ENCODE measurements around the gene ATF7IP. TPM values are rescaled to one million over a fixed set of nuclear protein-coding genes. Genes with fewer than 3 reads are reported as not detected.
"Not testable (repeated sequence)": the region's sequence is repeated elsewhere in the genome, so short reads cannot be mapped to it uniquely, and the experiment has no call there.

The ATF7IP gene
- total RNA-seq, 1 experiment from 2014 or later = 25.4 TPM

DNA sequence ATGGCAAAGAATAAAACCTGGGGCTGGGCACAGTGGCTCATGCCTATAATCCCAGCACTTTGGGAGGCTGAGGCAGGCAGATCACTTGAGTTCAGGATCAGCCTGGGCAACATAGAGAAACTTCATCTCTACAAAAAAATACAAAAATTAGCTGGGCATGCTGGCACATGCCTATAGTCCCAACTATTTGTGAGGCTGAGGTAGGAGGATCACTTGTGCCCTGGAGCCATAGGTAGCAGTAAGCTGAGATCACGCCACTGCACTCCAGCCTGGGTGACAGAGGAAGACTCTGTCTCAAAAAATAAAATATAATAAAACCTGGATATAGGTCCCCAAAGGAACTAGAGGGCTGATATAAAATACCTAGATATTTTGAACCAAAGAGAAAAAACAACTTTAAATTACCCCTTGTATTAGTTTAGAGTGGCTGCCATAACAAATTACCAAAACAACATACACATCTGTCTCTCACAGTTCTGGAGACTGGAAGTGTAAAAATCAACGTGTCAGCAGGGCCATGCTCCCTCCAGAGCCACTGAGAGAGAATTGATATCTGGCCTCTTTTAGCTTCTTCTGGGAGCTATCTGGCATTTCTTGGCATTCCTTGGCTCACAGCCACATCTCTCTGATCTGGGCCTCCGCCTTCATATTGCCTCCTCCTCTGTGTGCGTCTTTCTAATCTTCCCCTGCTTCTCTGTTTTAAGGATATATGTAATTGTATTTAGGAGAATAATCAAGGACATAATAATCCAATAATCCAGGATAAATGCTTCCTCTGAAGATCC lies 47.9 kb upstream of the ATF7IP start:
- in situ Hi-C loops (cut with HindIII; ENCODE audit: low pct_unique_long_range_greater_than_20kb, low sequenced_read_pairs) (no loop called here), intact Hi-C loops (cut with micrococcal nuclease; ENCODE audit: unreplicated experiment) (no loop called here)
- H3K36me3 ChIP-seq (ENCODE audit: control insufficient read depth, insufficient read depth, low read length) = no peaks in the 10 kb centered on the region
- H3K4me1 ChIP-seq (ENCODE audit: control insufficient read depth, insufficient read depth, low read length) = no peaks in the 10 kb centered on the region
- DNase-seq (ENCODE audit: low read depth, low spot score) (no peak), ATAC-seq (no peak)
- ChIA-PET CTCF (no interaction called here), POLR2A (interaction anchor here (0.6 kb wide), 1 partner anchor 530 kb away, joined by 3 read pairs; no protein-coding TSS in a partner anchor)
- TF ChIP-seq, protein P1, sequence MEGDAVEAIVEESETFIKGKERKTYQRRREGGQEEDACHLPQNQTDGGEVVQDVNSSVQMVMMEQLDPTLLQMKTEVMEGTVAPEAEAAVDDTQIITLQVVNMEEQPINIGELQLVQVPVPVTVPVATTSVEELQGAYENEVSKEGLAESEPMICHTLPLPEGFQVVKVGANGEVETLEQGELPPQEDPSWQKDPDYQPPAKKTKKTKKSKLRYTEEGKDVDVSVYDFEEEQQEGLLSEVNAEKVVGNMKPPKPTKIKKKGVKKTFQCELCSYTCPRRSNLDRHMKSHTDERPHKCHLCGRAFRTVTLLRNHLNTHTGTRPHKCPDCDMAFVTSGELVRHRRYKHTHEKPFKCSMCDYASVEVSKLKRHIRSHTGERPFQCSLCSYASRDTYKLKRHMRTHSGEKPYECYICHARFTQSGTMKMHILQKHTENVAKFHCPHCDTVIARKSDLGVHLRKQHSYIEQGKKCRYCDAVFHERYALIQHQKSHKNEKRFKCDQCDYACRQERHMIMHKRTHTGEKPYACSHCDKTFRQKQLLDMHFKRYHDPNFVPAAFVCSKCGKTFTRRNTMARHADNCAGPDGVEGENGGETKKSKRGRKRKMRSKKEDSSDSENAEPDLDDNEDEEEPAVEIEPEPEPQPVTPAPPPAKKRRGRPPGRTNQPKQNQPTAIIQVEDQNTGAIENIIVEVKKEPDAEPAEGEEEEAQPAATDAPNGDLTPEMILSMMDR (IDR thresholded peaks at IDR 0.05) = no peak
- TF ChIP-seq TCF7L2 (IDR thresholded peaks at IDR 0.05; ENCODE audit: low read depth, low read length) (no peak), SIN3A (IDR thresholded peaks at IDR 0.05; ENCODE audit: borderline replicate concordance, insufficient read depth, low read depth, low read length) (no peak), POLR2AphosphoS5 (IDR thresholded peaks at IDR 0.05; ENCODE audit: low read depth, low read length) (no peak)
- TF ChIP-seq, protein P2, sequence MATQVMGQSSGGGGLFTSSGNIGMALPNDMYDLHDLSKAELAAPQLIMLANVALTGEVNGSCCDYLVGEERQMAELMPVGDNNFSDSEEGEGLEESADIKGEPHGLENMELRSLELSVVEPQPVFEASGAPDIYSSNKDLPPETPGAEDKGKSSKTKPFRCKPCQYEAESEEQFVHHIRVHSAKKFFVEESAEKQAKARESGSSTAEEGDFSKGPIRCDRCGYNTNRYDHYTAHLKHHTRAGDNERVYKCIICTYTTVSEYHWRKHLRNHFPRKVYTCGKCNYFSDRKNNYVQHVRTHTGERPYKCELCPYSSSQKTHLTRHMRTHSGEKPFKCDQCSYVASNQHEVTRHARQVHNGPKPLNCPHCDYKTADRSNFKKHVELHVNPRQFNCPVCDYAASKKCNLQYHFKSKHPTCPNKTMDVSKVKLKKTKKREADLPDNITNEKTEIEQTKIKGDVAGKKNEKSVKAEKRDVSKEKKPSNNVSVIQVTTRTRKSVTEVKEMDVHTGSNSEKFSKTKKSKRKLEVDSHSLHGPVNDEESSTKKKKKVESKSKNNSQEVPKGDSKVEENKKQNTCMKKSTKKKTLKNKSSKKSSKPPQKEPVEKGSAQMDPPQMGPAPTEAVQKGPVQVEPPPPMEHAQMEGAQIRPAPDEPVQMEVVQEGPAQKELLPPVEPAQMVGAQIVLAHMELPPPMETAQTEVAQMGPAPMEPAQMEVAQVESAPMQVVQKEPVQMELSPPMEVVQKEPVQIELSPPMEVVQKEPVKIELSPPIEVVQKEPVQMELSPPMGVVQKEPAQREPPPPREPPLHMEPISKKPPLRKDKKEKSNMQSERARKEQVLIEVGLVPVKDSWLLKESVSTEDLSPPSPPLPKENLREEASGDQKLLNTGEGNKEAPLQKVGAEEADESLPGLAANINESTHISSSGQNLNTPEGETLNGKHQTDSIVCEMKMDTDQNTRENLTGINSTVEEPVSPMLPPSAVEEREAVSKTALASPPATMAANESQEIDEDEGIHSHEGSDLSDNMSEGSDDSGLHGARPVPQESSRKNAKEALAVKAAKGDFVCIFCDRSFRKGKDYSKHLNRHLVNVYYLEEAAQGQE (IDR thresholded peaks at IDR 0.05; ENCODE audit: insufficient read depth in 1 of 2, low read depth in 2 of 2, low read length in 1 of 2) = no peak
- no peaks in the 10 kb centered on the region for H3K9me3 ChIP-seq (ENCODE audit: control insufficient read depth, insufficient read depth, low read depth, low read length)
- no peak overlapping the region for H3K4me3 ChIP-seq (ENCODE audit: low read depth in 2 of 2, low read length in 2 of 2)
- no peaks in the 10 kb centered on the region for H3K27me3 ChIP-seq (ENCODE audit: control insufficient read depth, insufficient read depth, low read length)
- BruUV-seq (replicated peaks) = no TSS peak
- no peak overlapping the region for H3K27ac ChIP-seq (ENCODE audit: low read length)

DNA sequence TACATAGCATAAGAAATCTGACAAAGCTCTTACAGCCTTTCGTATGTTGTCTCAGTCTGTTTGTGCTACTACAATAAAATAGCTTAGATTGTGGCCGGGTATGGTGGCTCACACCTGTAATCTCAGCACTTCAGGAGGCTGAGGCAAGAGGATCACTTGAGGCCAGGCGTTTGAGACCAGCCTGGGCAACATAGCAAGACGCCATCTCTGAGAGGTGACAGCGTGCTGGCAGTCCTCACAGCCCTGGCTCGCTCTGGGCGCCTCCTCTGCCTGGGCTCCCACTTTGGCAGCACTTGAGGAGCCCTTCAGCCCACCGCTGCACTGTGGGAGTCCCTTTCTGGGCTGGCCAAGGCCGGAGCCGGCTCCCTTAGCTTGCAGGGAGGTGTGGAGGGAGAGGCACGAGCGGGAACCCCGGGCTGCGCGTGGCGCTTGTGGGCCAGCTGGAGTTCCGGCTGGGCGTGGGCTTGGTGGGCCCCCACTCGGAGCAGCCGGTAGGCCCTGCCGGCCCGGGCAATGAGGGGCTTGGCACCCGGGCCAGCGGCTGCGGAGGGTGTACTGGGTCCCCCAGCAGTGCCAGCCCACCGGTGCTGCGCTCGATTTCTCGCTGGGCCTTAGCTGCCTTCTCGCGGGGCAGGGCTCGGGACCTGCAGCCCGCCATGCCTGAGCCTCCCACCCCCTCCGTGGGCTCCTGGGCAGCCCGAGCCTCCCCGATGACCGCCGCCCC lies 45.6 kb upstream of the ATF7IP start:
- intact Hi-C loops (cut with micrococcal nuclease; ENCODE audit: unreplicated experiment); BruUV-seq (replicated peaks); ATAC-seq; H3K4me1 ChIP-seq (ENCODE audit: control insufficient read depth, insufficient read depth, low read length); DNase-seq (ENCODE audit: low read depth, low spot score); H3K27ac ChIP-seq (ENCODE audit: low read length); H3K36me3 ChIP-seq (ENCODE audit: control insufficient read depth, insufficient read depth, low read length); H3K9me3 ChIP-seq (ENCODE audit: control insufficient read depth, insufficient read depth, low read depth, low read length); H3K27me3 ChIP-seq (ENCODE audit: control insufficient read depth, insufficient read depth, low read length); CTCF ChIA-PET; POLR2A ChIA-PET; in situ Hi-C loops (cut with HindIII; ENCODE audit: low pct_unique_long_range_greater_than_20kb, low sequenced_read_pairs); H3K4me3 ChIP-seq (ENCODE audit: low read depth in 2 of 2, low read length in 2 of 2): not testable (repeated sequence)

DNA sequence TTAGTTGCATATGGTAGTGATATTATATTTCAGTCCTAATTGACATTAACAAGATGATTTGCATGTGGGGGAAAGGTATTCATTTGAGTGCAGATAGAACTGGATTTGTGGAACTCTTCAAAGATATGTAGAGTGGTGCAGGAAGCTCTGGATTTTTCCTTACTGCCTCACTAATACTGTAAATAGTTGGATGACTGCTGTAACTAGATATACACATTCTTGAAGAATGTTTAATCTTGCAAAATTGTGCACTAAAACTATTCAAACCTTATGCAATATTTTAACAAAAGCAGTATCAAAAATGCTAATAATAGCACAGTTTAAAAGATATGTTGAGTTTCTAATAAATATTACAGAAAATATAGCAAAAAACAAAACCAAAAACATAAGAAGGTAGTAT lies 43.1 kb upstream of the ATF7IP start:
- Histone ChIP-seq H3K9me3 (ENCODE audit: control insufficient read depth, insufficient read depth, low read depth, low read length) (no peaks in the 10 kb centered on the region), H3K4me1 (ENCODE audit: control insufficient read depth, insufficient read depth, low read length) (no peaks in the 10 kb centered on the region), H3K4me3 (ENCODE audit: low read depth in 2 of 2, low read length in 2 of 2) (no peak overlapping the region), H3K27me3 (ENCODE audit: control insufficient read depth, insufficient read depth, low read length) (no peaks in the 10 kb centered on the region), H3K27ac (ENCODE audit: low read length) (no peak overlapping the region), H3K36me3 (ENCODE audit: control insufficient read depth, insufficient read depth, low read length) (no peaks in the 10 kb centered on the region)
- POLR2A ChIA-PET = no interaction called here
- CTCF ChIA-PET = no interaction called here
- in situ Hi-C loops (cut with HindIII; ENCODE audit: low pct_unique_long_range_greater_than_20kb, low sequenced_read_pairs) (no loop called here), intact Hi-C loops (cut with micrococcal nuclease; ENCODE audit: unreplicated experiment) (no loop called here)
- no peak for DNase-seq (ENCODE audit: low read depth, low spot score)
- BruUV-seq (replicated peaks) = no TSS peak
- no peak for TF ChIP-seq SIN3A (IDR thresholded peaks at IDR 0.05; ENCODE audit: borderline replicate concordance, insufficient read depth, low read depth, low read length)
- no peak for ATAC-seq
